HepG2 (cell line): Measurements from ENCODE around the gene C20orf141. TPM values are rescaled to one million over a fixed set of nuclear protein-coding genes. Genes with fewer than 3 reads are reported as not detected.

Source experiments
- ATAC-seq: fragments of 200-7000 bp; cut with Tn5 transposase; 3 replicates; pipeline ENCODE4 v1.9.1; 2020; ENCODE audit warnings: mild to moderate bottlenecking, moderate library complexity
- BruUV-seq: library from RNA; stranded (reverse); fragments of 400-500 nt; replicated peaks from 2 replicates; lab custom pipeline; 2021; lab: Mats Ljungman, UMichigan
- CTCF ChIA-PET: fragments of 300-600 bp; formaldehyde crosslinking; extraction: SDS; loops from one replicate; lab custom pipeline; 2021; ENCODE audit warnings: low total read pairs, inconsistent platforms, low intra/inter-chr PET ratio; lab: Yijun Ruan, JAX
- POLR2A ChIA-PET: fragments of 350-600 bp; sonication (Branson Sonifier 250); formaldehyde crosslinking; loops from one replicate; lab custom pipeline; 2020; ENCODE audit warnings: antibody characterized with exemption, inconsistent platforms; lab: Yijun Ruan, JAX
- DNase-seq: peaks from one replicate; pipeline ENCODE4 v3.0.0-alpha.2; 2015; ENCODE audit warnings: low spot score
- FAIRE-seq: peaks from 3 replicates; lab custom pipeline; 2011; peaks lifted over from hg19 to GRCh38; lab: Jason Lieb, UNC
- H2AFZ ChIP-seq: one replicate; pipeline ENCODE4 v1.6.1; 2011; ENCODE audit warnings: low read length, inconsistent platforms
- H3K27ac ChIP-seq: fragments of 300-600 bp; 3 replicates; pipeline ENCODE4 v1.8.0; 2011; ENCODE audit warnings: mixed run types, mild to moderate bottlenecking, mixed read lengths, low read length, inconsistent platforms; ENCODE audit not compliant: insufficient read depth; ENCODE audit errors: extremely low read length
- H3K27me3 ChIP-seq, 2 experiments: fragments of 200-600 bp in 1 of 2; 2 replicates in 1 of 2; 3 replicates in 1 of 2; pipeline versions ENCODE4 v1.6.0 to v1.8.0; 2011; ENCODE audit warnings: low read length in 2 of 2, mild to moderate bottlenecking in 2 of 2, moderate library complexity in 2 of 2, inconsistent platforms in 1 of 2; ENCODE audit not compliant: insufficient read depth in 2 of 2, control insufficient read depth in 1 of 2
- H3K36me3 ChIP-seq, 2 experiments: fragments of 200-600 bp in 1 of 2; replicated peaks in 1 of 2; 2 replicates in 1 of 2; 3 replicates in 1 of 2; pipeline versions ENCODE4 v1.5.1 to v1.8.0; 2011; ENCODE audit warnings: low read length in 2 of 2, inconsistent platforms in 1 of 2; ENCODE audit not compliant: insufficient read depth in 2 of 2, control insufficient read depth in 1 of 2
- H3K4me1 ChIP-seq: 2 replicates; pipeline ENCODE4 v1.5.1; 2012; ENCODE audit warnings: low read length, inconsistent platforms; ENCODE audit not compliant: insufficient read depth
- H3K4me2 ChIP-seq: 2 replicates; pipeline ENCODE4 v1.6.0; 2011; ENCODE audit warnings: low read depth, low read length, inconsistent platforms
- H3K4me3 ChIP-seq, 3 experiments: fragments of 200-600 bp in 1 of 3; sonication (generic), shearing (Covaris generic) in 1 of 3; replicated peaks in 1 of 3; 2 replicates each; pipeline ENCODE4 v1.5.1; 2011 to 2016; ENCODE audit warnings: low read length in 3 of 3, inconsistent platforms in 2 of 3, low read depth in 2 of 3, mild to moderate bottlenecking in 2 of 3, control low read depth in 1 of 3, mixed read lengths in 1 of 3; ENCODE audit not compliant: insufficient read depth in 1 of 3
- H3K79me2 ChIP-seq: one replicate; pipeline ENCODE4 v1.6.1; 2011; ENCODE audit warnings: low read length, inconsistent platforms; ENCODE audit not compliant: insufficient read depth
- H3K9ac ChIP-seq: 2 replicates; pipeline ENCODE4 v1.6.0; 2011; ENCODE audit warnings: mild to moderate bottlenecking, low read depth, low read length, inconsistent platforms; ENCODE audit not compliant: insufficient read depth
- H3K9me3 ChIP-seq: 2 replicates; pipeline ENCODE4 v1.5.1; 2012; ENCODE audit warnings: mild to moderate bottlenecking, low read length
- H4K20me1 ChIP-seq: 2 replicates; pipeline ENCODE4 v1.6.0; 2011; ENCODE audit warnings: inconsistent platforms, mild to moderate bottlenecking, low read length, moderate library complexity; ENCODE audit not compliant: insufficient read depth
- ATRX ChIP-seq: sonication (generic); formaldehyde crosslinking; IDR thresholded peaks from 2 replicates; pipeline ENCODE4 v1.4.0; 2020; ENCODE audit warnings: missing genetic modification reagents, borderline replicate concordance
- KAT8 ChIP-seq: IDR thresholded peaks from 2 replicates; pipeline ENCODE4 v1.6.1; 2016; ENCODE audit warnings: missing genetic modification reagents, missing compliant biosample characterization
- KLF12 ChIP-seq: sonication (generic); formaldehyde crosslinking; IDR thresholded peaks from 2 replicates; pipeline ENCODE4 v1.4.0; 2020; ENCODE audit warnings: missing genetic modification reagents, borderline replicate concordance
- MEF2D ChIP-seq: sonication (generic); formaldehyde crosslinking; IDR thresholded peaks from 2 replicates; pipeline ENCODE4 v1.5.1; 2020; ENCODE audit warnings: mild to moderate bottlenecking, missing genetic modification reagents
- PCBP1 ChIP-seq: fragments of 200-400 bp; formaldehyde crosslinking; IDR thresholded peaks from 2 replicates; pipeline ENCODE4 v1.6.1; 2017; ENCODE audit warnings: mild to moderate bottlenecking, low read depth, low read length, borderline replicate concordance
- PHF20 ChIP-seq: sonication (generic); formaldehyde crosslinking; IDR thresholded peaks from 2 replicates; pipeline ENCODE4 v1.5.0; 2020; ENCODE audit warnings: mild to moderate bottlenecking, missing genetic modification reagents
- PRDM15 ChIP-seq: sonication (generic); formaldehyde crosslinking; IDR thresholded peaks from 2 replicates; pipeline ENCODE4 v1.4.0; 2020; ENCODE audit warnings: missing genetic modification reagents
- ZFP82 ChIP-seq: sonication (generic); formaldehyde crosslinking; IDR thresholded peaks from 2 replicates; pipeline ENCODE4 v1.5.1; 2020; ENCODE audit warnings: mild to moderate bottlenecking, missing genetic modification reagents, borderline replicate concordance
- ZSCAN20 ChIP-seq: sonication (generic); formaldehyde crosslinking; IDR thresholded peaks from 2 replicates; pipeline ENCODE4 v1.4.0; 2020; ENCODE audit warnings: missing genetic modification reagents, mild to moderate bottlenecking, borderline replicate concordance
- WGBS: methylation state at CpG from one replicate; pipeline ENCODE4 v1.1.6; 2017; ENCODE audit warnings: low lambda C conversion rate; 5-methylcytosine and 5-hydroxymethylcytosine counted together
- in situ Hi-C: cut with HindIII; loops from 2 replicates; pipeline ENCODE4 v1.10.0; 2017; ENCODE audit warnings: low pct_unique_long_range_greater_than_20kb; ENCODE audit not compliant: extremely low pct_ligation_motif_present
- intact Hi-C: fragments of 100-400 bp; cut with micrococcal nuclease; formaldehyde crosslinking; loops from one replicate; pipeline ENCODE4 v1.10.0; 2022; ENCODE audit not compliant: unreplicated experiment
- polyA plus RNA-seq, 8 experiments: library from polyadenylated mRNA; depleted of rRNA in 3 of 8; stranded (reverse) in 7 of 8; unstranded in 1 of 8; fragments of >200 nt; fragmentation: Illumina TruSeq in 4 of 8; extraction: Trizol in 4 of 8; gene quantifications; 2 replicates each; pipeline versions ENCODE4 v1.2.1 to v1.2.3, GENCODE V29; 2011 to 2016; ENCODE audit warnings: low read depth in 4 of 8, missing spikeins in 1 of 8, mixed read lengths in 1 of 8; ENCODE audit not compliant: insufficient read depth in 1 of 8
- total RNA-seq, 5 experiments: library from RNA; depleted of rRNA; stranded (reverse); fragments of >200 nt; fragmentation: Illumina TruSeq; extraction: Trizol; gene quantifications; 2 replicates each; pipeline ENCODE4 v1.2.3, GENCODE V29; 2016; ENCODE audit warnings: low read depth in 1 of 5
- TF ChIP-seq, protein P1 (sequence below): sonication (generic); formaldehyde crosslinking; IDR thresholded peaks from 2 replicates; pipeline ENCODE4 v1.5.1; 2020; ENCODE audit warnings: mild to moderate bottlenecking, missing genetic modification reagents, borderline replicate concordance
- TF ChIP-seq, protein P2 (sequence below): sonication (generic); formaldehyde crosslinking; IDR thresholded peaks from 2 replicates; pipeline ENCODE4 v1.4.0; 2020; ENCODE audit warnings: missing genetic modification reagents, borderline replicate concordance
- TF ChIP-seq, protein P3 (sequence below): sonication (generic); formaldehyde crosslinking; IDR thresholded peaks from 2 replicates; pipeline ENCODE4 v1.4.0; 2020; ENCODE audit warnings: missing genetic modification reagents

Gene C20orf141
- total and polyA plus RNA-seq, 2 of the 13 experiments (the other 11 are each of a cell fraction or from before 2014, with no cell fraction given) = not detected

DNA sequence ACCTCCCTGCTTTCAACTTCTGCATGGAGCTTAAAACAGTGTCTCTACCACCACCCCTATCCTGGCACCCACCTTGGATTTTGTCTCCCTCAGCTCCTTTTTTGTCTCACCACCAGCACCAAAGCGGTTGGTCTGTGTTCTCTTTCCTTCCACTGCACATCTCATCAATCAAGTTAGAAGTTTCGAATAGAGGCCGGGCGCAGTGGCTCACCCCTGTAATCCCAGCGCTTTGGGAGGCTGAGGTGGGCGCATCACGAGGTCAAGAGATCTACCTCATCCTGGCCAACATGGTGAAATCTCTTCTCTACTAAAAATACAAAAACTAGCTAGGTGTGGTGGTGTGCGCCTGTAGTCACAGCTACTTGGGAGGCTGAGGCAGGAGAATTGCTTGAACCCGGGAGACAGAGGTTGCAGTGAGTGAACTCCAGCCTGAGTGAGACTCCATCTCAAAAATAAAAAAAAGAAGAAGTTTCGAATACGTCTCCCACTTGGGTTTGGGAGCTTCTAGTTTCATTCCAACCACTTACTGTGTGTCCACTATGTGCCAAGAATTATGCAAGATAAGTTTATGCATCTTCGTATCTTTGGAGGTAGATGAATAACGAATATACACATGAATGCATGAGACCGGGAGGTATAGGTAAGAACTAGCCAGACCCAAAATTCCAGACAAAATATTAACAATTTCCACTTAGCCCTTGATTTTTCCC, 19.8 kb downstream of the C20orf141 start (continued):
- TF ChIP-seq, protein P1, sequence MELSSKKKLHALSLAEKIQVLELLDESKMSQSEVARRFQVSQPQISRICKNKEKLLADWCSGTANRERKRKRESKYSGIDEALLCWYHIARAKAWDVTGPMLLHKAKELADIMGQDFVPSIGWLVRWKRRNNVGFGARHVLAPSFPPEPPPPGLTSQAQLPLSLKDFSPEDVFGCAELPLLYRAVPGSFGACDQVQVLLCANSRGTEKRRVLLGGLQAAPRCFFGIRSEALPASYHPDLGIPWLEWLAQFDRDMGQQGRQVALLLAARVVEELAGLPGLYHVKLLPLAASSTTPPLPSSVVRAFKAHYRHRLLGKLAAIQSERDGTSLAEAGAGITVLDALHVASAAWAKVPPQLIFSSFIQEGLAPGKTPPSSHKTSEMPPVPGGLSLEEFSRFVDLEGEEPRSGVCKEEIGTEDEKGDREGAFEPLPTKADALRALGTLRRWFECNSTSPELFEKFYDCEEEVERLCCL = no peak
- TF ChIP-seq KLF12 (CRISPR knock-in tag) = no peak
- TF ChIP-seq, all 625 proteins: peak for 0

GRCh38 chr20:2835331-2835796, 20.6 kb downstream of the C20orf141 start:
- DNase-seq = peak; percentile 53
- peak; percentile 40 for ATAC-seq
- H3K27ac ChIP-seq = no peak overlapping the region
- H3K9me3 ChIP-seq = no peaks in the 10 kb centered on the region
- H3K4me3 ChIP-seq = no peak overlapping the region
- H3K36me3 ChIP-seq = peaks cover 4 to 11% of the 10 kb centered on the region in 2 experiments; a peak in 3 of 5 replicates
- in situ Hi-C loops (no loop called here), intact Hi-C loops (no loop called here)
- ChIA-PET CTCF (no interaction called here), POLR2A (interaction anchor here (1.0 kb wide), 2 partner anchors 39 to 183 kb away, joined by 3 read pairs; partner anchors contain the start of gene NOP56)
- H4K20me1 ChIP-seq = no peaks in the 10 kb centered on the region
- WGBS = 79% methylated on average over 6 of the region's 6 CpGs
- no peak overlapping the region for H3K4me2 ChIP-seq
- no peak overlapping the region for H3K9ac ChIP-seq
- peaks cover 8% of the 10 kb centered on the region for H3K79me2 ChIP-seq
- no peaks in the 10 kb centered on the region for H3K27me3 ChIP-seq
- no TSS peak for BruUV-seq
- H2AFZ ChIP-seq = no peak overlapping the region
- FAIRE-seq = no peak
- peaks cover 31% of the 10 kb centered on the region for H3K4me1 ChIP-seq
- TF ChIP-seq, protein P2, sequence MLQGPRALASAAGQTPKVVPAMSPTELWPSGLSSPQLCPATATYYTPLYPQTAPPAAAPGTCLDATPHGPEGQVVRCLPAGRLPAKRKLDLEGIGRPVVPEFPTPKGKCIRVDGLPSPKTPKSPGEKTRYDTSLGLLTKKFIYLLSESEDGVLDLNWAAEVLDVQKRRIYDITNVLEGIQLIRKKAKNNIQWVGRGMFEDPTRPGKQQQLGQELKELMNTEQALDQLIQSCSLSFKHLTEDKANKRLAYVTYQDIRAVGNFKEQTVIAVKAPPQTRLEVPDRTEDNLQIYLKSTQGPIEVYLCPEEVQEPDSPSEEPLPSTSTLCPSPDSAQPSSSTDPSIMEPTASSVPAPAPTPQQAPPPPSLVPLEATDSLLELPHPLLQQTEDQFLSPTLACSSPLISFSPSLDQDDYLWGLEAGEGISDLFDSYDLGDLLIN (CRISPR knock-in tag) = no peak
- TF ChIP-seq PCBP1 (no peak), ZFP82 (no peak), MEF2D (CRISPR knock-in tag) (no peak), ZSCAN20 (CRISPR knock-in tag) (no peak), PRDM15 (CRISPR knock-in tag) (no peak), KAT8 (no peak), ATRX (CRISPR knock-in tag) (no peak), PHF20 (CRISPR knock-in tag) (no peak)
- TF ChIP-seq, protein P3, sequence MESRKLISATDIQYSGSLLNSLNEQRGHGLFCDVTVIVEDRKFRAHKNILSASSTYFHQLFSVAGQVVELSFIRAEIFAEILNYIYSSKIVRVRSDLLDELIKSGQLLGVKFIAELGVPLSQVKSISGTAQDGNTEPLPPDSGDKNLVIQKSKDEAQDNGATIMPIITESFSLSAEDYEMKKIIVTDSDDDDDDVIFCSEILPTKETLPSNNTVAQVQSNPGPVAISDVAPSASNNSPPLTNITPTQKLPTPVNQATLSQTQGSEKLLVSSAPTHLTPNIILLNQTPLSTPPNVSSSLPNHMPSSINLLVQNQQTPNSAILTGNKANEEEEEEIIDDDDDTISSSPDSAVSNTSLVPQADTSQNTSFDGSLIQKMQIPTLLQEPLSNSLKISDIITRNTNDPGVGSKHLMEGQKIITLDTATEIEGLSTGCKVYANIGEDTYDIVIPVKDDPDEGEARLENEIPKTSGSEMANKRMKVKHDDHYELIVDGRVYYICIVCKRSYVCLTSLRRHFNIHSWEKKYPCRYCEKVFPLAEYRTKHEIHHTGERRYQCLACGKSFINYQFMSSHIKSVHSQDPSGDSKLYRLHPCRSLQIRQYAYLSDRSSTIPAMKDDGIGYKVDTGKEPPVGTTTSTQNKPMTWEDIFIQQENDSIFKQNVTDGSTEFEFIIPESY = peak; percentile 72; the same call in 1 of the 2 replicates
